NK-92 treated with Interleukin-12 subunit alpha and Interleukin-12 subunit beta, amount 100 ng/mL, for 24 hours (cell line): ENCODE data around the gene TAF11.
"Not testable (repeated sequence)": the region's sequence is repeated elsewhere in the genome, so short reads cannot be mapped to it uniquely, and the experiment has no call there.

Source experiments
- DNase-seq: peaks from one replicate; lab custom pipeline; 2025; lab: John Stamatoyannopoulos, UW

The TAF11 gene

GRCh38 chr6:34865107-34865506 lies 22.7 kb downstream of the TAF11 start:
- no peak for DNase-seq

GRCh38 chr6:34864007-34864406 lies 23.8 kb downstream of the TAF11 start:
- DNase-seq = no peak

GRCh38 chr6:34860776-34861175 lies 27.1 kb downstream of the TAF11 start:
- DNase-seq = no peak

- no peak for DNase-seq
These were observed 27.9 kb downstream of the TAF11 start for GRCh38 chr6:34859951-34860350.

- DNase-seq = no peak
These were observed 29.2 kb downstream of the TAF11 start for GRCh38 chr6:34858681-34859080.

- no peak for DNase-seq
These were observed 32.4 kb downstream of the TAF11 start for GRCh38 chr6:34855463-34855862.

GRCh38 chr6:34852406-34853085 lies 35.3 kb downstream of the TAF11 start:
- DNase-seq = no peak

- DNase-seq = no peak
These were observed 36.5 kb downstream of the TAF11 start for GRCh38 chr6:34851361-34851760.

- not testable (repeated sequence) for DNase-seq
These were observed 38.8 kb downstream of the TAF11 start for GRCh38 chr6:34849066-34849465.

- no peak for DNase-seq
These were observed 48.0 kb downstream of the TAF11 start for GRCh38 chr6:34839666-34840352.

- DNase-seq = no peak
These were observed 50.3 kb downstream of the TAF11 start for GRCh38 chr6:34837528-34837927.

GRCh38 chr6:34836451-34836850 lies 51.4 kb downstream of the TAF11 start:
- no peak for DNase-seq

GRCh38 chr6:34836008-34836407 lies 51.8 kb downstream of the TAF11 start:
- DNase-seq = no peak

- DNase-seq = no peak
These were observed 52.9 kb downstream of the TAF11 start for GRCh38 chr6:34834789-34835518.

- no peak for DNase-seq
These were observed 54.9 kb downstream of the TAF11 start for GRCh38 chr6:34832942-34833341.

- no peak for DNase-seq
These were observed 58.7 kb downstream of the TAF11 start for GRCh38 chr6:34829137-34829536.
